SU-DHL-6 (cell line): Measurements from ENCODE around the gene CBL.
"Not testable (repeated sequence)": the region's sequence is repeated elsewhere in the genome, so short reads cannot be mapped to it uniquely, and the experiment has no call there.

ENCODE experiments used
- H2AFZ ChIP-seq: fragments of 200-600 bp; sonication (generic); 2 replicates; pipeline ENCODE4 v1.6.1; 2014; ENCODE audit warnings: low read depth, mild to moderate bottlenecking, moderate library complexity, mixed read lengths, antibody characterized with exemption, low read length; ENCODE audit not compliant: severe bottlenecking
- H3F3A ChIP-seq: fragments of 200-600 bp; shearing (Covaris generic); 2 replicates; pipeline ENCODE4 v1.6.0; 2016; ENCODE audit warnings: antibody characterized with exemption, mild to moderate bottlenecking; ENCODE audit not compliant: insufficient read depth
- H3K27ac ChIP-seq: fragments of 200-600 bp; sonication (generic); 2 replicates; pipeline ENCODE4 v1.5.1; 2016; ENCODE audit warnings: low read depth, mild to moderate bottlenecking, low read length, moderate library complexity, mixed read lengths
- H3K27me3 ChIP-seq: fragments of 200-600 bp; sonication (generic), shearing (Covaris generic); 2 replicates; pipeline ENCODE4 v1.6.0; 2014; ENCODE audit warnings: mild to moderate bottlenecking, low read length
- H3K36me3 ChIP-seq: fragments of 200-600 bp; sonication (generic); 2 replicates; pipeline ENCODE4 v1.6.1; 2014; ENCODE audit warnings: mild to moderate bottlenecking, low read length, mixed read lengths
- H3K4me2 ChIP-seq: fragments of 300-600, 200-600 bp; shearing (Covaris generic), sonication (generic); 2 replicates; pipeline ENCODE4 v1.6.0; 2014; ENCODE audit warnings: low read length, low read depth, mild to moderate bottlenecking; ENCODE audit not compliant: poor library complexity, severe bottlenecking
- H3K4me3 ChIP-seq: fragments of 200-600 bp; sonication (generic); 2 replicates; pipeline ENCODE4 v1.5.1; 2014; ENCODE audit warnings: antibody characterized with exemption, low read length, mild to moderate bottlenecking, mixed read lengths; ENCODE audit not compliant: insufficient read depth, poor library complexity, severe bottlenecking
- H3K79me2 ChIP-seq: fragments of 200-600 bp; sonication (generic); 2 replicates; pipeline ENCODE4 v1.6.1; 2014; ENCODE audit warnings: mild to moderate bottlenecking, low read length, moderate library complexity; ENCODE audit not compliant: insufficient read depth
- H3K9ac ChIP-seq: fragments of 200-600 bp; sonication (generic); 2 replicates; pipeline ENCODE4 v1.7.0; 2014; ENCODE audit warnings: mild to moderate bottlenecking, low read length
- H3K9me2 ChIP-seq: fragments of 200-600 bp; sonication (generic); replicated peaks from 2 replicates; pipeline ENCODE4 v1.6.1; 2014; ENCODE audit warnings: low read length; ENCODE audit not compliant: insufficient read depth
- H3K9me3 ChIP-seq: fragments of 200-600 bp; sonication (generic); 2 replicates; pipeline ENCODE4 v1.6.1; 2014; ENCODE audit warnings: low read length, mixed read lengths; ENCODE audit not compliant: insufficient read depth
- H4K20me1 ChIP-seq: fragments of 200-600 bp; sonication (generic); 2 replicates; pipeline ENCODE4 v1.6.1; 2014; ENCODE audit warnings: low read depth, mild to moderate bottlenecking, antibody characterized with exemption, low read length, moderate library complexity, mixed read lengths
- EZH2phosphoT487 ChIP-seq: fragments of 200-600 bp; sonication (generic), shearing (Covaris generic); conservative IDR thresholded peaks from 2 replicates; pipeline ENCODE4 v1.6.1; 2018; ENCODE audit warnings: mild to moderate bottlenecking, antibody characterized with exemption, low read length, moderate library complexity, mixed read lengths
- TF ChIP-seq, protein P1 (sequence below): fragments of 200-600 bp; sonication (generic); IDR thresholded peaks from one replicate; pipeline ENCODE4 v1.5.1; 2017; ENCODE audit warnings: antibody characterized with exemption, mild to moderate bottlenecking, low read length, moderate library complexity; ENCODE audit not compliant: insufficient read depth, poor library complexity, severe bottlenecking

The CBL gene

GRCh38 chr11:119180729-119181676 lies 25.1 kb upstream of the CBL start:
- Histone ChIP-seq H3K27me3 (no peaks in the 10 kb centered on the region), H4K20me1 (no peaks in the 10 kb centered on the region), H3K9ac (no peak overlapping the region), H3K4me2 (no peak overlapping the region), H3K79me2 (no peaks in the 10 kb centered on the region), H3K36me3 (no peaks in the 10 kb centered on the region), H3F3A (no peaks in the 10 kb centered on the region), H3K9me2 (no peaks in the 10 kb centered on the region), H3K27ac (no peak overlapping the region), H2AFZ (no peak overlapping the region), H3K9me3 (no peaks in the 10 kb centered on the region), H3K4me3 (no peak overlapping the region)
- TF ChIP-seq EZH2phosphoT487: no peak
- TF ChIP-seq, protein P1, sequence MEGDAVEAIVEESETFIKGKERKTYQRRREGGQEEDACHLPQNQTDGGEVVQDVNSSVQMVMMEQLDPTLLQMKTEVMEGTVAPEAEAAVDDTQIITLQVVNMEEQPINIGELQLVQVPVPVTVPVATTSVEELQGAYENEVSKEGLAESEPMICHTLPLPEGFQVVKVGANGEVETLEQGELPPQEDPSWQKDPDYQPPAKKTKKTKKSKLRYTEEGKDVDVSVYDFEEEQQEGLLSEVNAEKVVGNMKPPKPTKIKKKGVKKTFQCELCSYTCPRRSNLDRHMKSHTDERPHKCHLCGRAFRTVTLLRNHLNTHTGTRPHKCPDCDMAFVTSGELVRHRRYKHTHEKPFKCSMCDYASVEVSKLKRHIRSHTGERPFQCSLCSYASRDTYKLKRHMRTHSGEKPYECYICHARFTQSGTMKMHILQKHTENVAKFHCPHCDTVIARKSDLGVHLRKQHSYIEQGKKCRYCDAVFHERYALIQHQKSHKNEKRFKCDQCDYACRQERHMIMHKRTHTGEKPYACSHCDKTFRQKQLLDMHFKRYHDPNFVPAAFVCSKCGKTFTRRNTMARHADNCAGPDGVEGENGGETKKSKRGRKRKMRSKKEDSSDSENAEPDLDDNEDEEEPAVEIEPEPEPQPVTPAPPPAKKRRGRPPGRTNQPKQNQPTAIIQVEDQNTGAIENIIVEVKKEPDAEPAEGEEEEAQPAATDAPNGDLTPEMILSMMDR: no peak

- Histone ChIP-seq H3K36me3 (no peaks in the 10 kb centered on the region), H3K9me2 (no peaks in the 10 kb centered on the region), H3K27ac (no peak overlapping the region)
These were observed 24.3 kb upstream of the CBL start for GRCh38 chr11:119181677-119182412.

DNA sequence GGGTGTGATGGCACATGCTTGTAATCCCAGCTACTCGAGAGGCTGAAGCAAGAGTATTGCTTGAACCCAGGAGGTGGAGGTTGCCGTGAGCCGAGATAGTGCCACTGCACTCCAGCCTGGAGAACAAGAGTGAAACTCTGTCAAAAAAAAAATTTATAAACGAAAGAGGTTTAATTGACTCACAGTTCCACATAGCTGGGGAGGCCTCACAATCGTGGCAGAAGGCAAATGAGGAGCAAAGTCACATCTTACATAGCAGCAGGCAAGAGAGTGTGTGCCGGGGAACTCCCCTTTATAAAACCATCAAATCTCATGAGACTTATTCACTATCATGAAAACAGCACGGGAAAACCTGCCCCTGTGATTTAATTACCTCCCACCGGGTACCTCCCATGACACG lies 21.7 kb upstream of the CBL start:
- H3K9me3 ChIP-seq, H3K9ac ChIP-seq, H2AFZ ChIP-seq, H3K27ac ChIP-seq, H3K9me2 ChIP-seq, H3K27me3 ChIP-seq, H3K36me3 ChIP-seq, H3K4me3 ChIP-seq, H3K79me2 ChIP-seq, H3K4me2 ChIP-seq, H4K20me1 ChIP-seq, H3F3A ChIP-seq: not testable (repeated sequence)

More at GRCh38 chr11:119181677-119182412, 24.3 kb upstream of the CBL start:
- Histone ChIP-seq H3K9ac (no peak overlapping the region), H3K9me3 (no peaks in the 10 kb centered on the region), H3K79me2 (no peaks in the 10 kb centered on the region), H4K20me1 (no peaks in the 10 kb centered on the region), H3K4me2 (no peak overlapping the region), H3K4me3 (no peak overlapping the region), H2AFZ (no peak overlapping the region), H3F3A (no peaks in the 10 kb centered on the region), H3K27me3 (no peaks in the 10 kb centered on the region)
- TF ChIP-seq, protein P1: no peak
- no peak for TF ChIP-seq EZH2phosphoT487
